ENCODE data around the gene CAMK2B.

- TF ChIP-seq CTCF (IDR thresholded peaks at IDR 0.05) (no peak), POLR2A (IDR thresholded peaks at IDR 0.05) (no peak)
Observed at GRCh38 chr7:44263326-44264082, 61.9 kb downstream of the CAMK2B start.

All from thyroid gland (tissue), 4 donors.